GM18505 (cell line): ENCODE data around the gene CD68.
A peak's percentile ranks its signal among the peaks of the same experiment; 100 is the strongest.

Experiments
- ATAC-seq: cut with Tn5 transposase; IDR thresholded peaks from one replicate; pipeline ENCODE4 v1.9.1; 2021; ENCODE audit not compliant: unreplicated experiment
- POLR2A ChIP-seq: IDR thresholded peaks from 4 replicates; pipeline ENCODE4 v1.6.1; 2011; ENCODE audit warnings: borderline replicate concordance; ENCODE audit not compliant: insufficient read depth, insufficient read length; ENCODE audit errors: extremely low read depth

Gene CD68, protein sequence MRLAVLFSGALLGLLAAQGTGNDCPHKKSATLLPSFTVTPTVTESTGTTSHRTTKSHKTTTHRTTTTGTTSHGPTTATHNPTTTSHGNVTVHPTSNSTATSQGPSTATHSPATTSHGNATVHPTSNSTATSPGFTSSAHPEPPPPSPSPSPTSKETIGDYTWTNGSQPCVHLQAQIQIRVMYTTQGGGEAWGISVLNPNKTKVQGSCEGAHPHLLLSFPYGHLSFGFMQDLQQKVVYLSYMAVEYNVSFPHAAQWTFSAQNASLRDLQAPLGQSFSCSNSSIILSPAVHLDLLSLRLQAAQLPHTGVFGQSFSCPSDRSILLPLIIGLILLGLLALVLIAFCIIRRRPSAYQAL

DNA sequence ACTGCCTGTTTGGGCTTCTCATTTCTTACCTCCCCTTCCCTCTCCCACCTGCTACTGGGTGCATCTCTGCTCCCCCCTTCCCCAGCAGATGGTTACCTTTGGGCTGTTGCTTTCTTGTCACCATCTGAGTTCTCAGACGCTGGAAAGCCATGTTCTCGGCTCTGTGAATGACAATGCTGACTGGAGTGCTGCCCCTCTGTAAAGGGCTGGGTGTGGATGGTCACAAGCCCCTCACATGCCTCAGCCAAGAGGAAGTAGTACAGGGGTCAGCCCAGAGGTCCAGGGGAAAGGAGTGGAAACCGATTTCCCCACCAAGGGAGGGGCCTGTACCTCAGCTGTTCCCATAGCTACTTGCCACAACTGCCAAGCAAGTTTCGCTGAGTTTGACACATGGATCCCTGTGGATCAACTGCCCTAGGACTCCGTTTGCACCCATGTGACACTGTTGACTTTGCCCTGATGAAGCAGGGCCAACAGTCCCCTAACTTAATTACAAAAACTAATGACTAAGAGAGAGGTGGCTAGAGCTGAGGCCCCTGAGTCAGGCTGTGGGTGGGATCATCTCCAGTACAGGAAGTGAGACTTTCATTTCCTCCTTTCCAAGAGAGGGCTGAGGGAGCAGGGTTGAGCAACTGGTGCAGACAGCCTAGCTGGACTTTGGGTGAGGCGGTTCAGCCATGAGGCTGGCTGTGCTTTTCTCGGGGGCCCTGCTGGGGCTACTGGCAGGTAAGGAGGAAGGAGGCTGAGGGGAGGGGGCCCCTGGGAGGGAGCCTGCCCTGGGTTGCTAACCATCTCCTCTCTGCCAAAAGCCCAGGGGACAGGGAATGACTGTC lies at the start of gene CD68:
TSS of gene CD68 (plus strand) at position 638 of the 833 bp plus-strand sequence. CDS start at position 678, 40 bp downstream.
- ATAC-seq, result peak; percentile 39
- TF ChIP-seq POLR2A, result peak; percentile 78

DNA sequence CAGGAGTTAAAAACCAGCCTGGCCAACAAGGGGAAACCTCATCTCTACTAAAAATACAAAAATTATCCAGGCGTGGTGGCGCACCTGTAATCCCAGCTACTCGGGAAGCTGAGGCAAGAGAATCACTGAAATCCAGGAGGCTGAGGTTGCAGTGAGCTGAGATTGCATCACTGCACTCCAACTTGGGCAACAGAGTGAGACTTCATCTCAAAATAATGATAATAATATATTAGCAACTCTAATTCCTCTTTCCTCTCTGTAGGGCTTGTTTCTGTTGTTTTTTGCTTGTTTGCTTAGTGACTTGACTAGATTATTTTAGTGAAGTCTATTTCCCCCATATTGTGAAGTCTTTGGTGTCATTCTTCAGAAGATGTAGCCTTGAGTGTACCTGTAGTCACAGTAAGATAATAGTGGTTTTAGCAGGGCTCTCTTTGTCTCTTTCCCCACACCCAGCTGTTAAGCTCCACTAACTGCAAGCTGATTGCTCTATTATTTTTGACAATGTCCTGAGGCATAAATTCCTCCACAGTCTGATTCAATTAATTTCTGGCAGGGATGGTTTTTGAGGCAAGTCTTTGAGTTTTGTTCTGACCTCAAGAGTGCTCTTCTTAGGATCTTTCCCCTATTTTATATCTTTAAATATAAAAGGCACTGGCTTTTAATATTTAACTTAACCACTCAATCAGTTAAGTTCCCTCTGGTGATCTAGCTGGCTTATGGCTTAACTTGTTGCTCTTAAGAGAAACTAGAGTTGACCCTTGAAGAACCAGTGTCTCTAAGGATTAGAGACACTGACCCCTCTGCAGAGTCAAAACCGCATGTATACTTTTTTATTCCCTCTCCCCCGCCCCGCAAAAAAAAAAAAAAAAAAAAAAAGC lies 49.2 kb upstream of the CD68 start:
- no peak for ATAC-seq

DNA sequence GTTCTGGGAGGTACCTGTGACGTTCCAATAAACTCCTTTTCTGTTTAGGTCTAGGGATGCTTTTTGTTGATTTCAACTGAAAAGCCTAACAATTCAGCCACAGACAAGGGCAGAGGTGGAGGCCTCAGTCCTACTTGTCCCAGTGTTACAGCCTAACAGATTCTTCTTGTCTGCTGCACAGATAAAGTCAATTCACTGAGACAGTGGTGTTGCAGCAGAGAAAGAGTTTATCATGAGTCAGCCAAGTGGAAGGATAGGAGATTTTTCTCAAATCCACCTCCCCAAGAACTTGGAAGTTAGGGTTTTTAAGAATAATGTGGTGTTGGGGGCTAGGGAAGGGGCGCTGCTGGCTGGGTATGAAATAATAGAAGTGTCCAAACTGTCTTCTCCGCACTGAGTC lies 41.4 kb upstream of the CD68 start:
- no peak for TF ChIP-seq POLR2A

More for the DNA sequence above, 49.2 kb upstream of the CD68 start:
- TF ChIP-seq POLR2A, result no peak

DNA sequence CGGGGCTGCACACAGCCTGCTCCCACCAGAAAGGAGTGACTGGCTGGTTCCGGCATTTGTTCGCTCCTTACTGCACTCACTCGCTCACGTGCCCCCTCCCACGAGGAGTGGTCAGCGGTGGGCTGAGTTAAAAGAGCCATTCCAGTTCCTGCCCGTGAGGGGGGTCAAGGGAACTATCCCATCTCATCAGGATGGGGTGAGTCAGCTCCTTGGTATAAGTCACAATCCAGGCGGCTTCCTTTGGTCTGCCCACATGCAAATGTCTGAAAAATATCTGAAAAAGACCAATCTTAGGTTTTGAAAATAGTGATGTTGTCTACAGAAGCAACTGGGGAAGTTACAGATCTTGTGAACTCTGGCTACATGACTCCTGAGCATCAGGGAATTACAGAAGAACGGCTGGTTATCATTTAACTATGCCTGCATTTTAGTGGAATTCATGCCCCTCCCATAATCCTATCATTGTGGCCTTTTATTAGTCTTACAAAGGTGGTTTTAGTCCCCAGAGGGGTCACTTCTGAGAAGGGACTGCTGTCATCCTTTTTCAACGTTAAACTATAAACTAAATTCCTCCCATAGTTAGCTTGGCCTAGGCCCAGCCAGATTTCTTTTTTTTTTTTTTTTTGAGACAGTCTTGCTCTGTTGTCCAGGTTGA lies 40.4 kb upstream of the CD68 start:
- no peak for TF ChIP-seq POLR2A
- no peak for ATAC-seq

More for the DNA sequence above, 41.4 kb upstream of the CD68 start:
- ATAC-seq, result no peak

DNA sequence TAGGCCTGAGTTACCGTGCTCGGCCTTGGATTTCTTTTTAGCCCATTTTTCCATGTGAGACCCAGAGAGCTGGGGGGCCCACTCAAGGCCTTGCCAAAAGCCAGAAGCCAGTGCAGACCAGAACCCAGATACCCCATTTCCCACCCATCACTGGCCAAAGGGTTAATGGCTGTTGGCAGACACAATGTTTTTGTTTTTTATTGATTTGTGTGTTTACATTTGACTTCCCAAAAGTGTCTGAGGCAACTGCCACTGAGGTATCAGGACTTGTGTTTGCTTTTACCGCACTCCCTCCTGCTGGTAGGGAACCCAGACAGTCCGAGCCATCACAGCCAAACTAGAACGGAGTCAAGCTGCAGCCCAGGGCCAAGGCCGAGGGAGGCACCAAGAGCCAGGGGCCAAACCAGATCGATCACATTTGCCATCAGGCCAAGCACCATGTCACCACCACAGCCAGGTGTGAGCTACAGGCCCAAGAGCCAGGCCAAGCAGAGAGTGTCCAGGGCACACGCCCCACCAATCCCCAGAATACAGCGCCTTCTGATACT lies 38.3 kb upstream of the CD68 start:
- no peak for ATAC-seq
- no peak for TF ChIP-seq POLR2A

DNA sequence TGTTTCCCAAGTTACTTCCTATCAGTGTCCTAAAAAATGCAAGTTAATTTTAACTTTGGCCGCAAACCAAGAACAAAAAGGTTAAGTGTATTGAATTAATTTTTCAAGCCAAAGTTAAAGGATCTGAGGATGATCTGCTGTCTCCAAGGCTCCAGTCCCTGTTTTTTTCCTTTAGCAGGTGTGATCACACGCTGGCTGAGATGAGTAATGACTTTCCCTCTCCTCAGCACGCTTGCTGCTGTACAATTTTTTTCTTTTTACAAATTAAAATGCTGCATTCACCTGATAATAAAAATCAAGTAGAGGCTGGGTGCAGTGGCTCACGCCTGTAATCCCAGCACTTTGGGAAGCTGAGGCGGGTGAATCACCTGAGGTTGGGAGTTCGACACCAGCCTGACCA lies 34.5 kb upstream of the CD68 start:
- TF ChIP-seq POLR2A, result no peak
- ATAC-seq, result no peak

DNA sequence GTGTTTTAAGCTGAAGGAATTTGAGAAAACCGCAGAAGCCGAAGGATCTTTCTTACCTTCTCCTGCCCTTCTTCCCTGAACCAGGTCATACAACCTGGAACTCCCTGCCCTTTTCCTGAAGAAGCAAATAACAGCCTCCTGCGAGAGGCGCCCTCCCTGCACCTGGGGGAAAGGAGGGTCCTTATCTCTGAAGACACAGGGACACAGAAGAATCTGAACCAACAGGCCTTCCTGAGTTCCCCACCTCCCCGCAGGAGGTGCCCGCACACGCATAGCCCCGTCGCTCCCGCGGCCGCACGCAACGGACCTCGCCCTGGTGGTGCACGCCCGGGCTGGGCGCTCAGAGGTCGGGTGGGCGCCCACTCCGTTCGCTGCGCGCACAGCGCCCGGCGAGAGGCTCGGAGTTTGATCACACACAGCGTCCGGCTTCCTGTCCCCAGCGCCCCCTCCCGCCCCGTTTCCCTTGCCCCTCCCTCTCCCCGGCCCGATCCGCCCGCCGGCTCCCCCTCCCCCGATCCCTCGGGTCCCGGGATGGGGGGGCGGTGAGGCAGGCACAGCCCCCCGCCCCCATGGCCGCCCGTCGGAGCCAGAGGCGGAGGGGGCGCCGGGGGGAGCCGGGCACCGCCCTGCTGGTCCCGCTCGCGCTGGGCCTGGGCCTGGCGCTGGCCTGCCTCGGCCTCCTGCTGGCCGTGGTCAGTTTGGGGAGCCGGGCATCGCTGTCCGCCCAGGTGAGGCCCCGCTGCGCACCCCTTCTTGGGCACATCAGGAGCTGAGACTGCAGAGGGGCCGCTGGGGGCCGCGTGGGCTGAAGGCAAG lies 30.6 kb upstream of the CD68 start, which contains the start of gene TNFSF12:
TSS of gene TNFSF12 (plus strand) at position 474 of the 816 bp plus-strand sequence. CDS start at position 570, 96 bp downstream.
- no peak for ATAC-seq
- TF ChIP-seq POLR2A, result peak; percentile 61

DNA sequence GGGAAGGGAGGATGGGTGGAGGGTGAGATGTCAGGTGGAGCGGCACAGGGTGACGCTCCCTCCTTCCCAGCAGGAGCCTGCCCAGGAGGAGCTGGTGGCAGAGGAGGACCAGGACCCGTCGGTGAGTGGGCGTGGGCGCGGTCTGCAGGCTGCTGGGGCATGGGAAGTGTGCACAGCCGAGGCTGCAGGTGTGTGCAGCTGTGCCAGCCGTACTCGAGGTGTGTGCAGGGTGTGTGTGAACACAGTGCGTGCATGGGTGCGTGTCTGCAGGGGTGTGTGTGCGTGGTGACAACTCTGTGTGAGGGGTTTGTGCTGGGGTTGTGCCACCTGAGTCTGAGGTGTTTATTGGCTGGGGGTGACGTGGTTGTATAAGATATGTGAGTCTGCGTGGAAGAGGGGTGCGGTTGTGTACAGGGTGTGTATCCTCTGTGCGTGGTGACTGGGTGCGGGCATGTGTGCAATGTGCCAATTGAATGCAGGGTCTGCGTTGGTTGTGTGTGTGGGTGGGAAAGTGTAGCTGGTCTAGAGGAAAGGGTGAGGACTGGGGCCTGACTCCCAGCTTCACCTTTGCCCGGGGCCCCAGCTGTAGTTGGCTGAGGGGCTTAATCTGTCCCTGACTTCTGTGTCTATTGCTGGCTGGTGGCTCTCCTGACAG lies 29.9 kb upstream of the CD68 start:
- ATAC-seq, result no peak
- TF ChIP-seq POLR2A, result no peak

DNA sequence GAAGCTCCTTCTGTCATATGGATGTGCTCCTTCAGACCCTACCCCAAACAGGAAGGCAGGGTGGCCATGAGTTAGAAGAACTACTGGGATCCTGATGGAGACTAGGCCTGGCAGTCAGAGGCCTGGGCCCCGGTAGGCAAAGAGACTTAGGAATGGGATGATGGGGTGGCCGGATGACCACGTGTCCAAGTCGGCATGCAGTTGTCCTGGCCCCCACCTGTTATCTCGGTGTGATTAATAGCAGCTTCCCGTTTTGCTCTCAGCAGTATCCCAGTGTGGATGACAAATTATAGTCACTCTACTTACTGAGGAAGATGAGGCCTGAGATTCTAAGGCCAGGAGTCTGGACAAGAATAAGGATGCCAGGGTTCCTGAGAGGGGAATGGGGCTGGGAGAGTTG lies 29.1 kb upstream of the CD68 start:
- no peak for ATAC-seq
- no peak for TF ChIP-seq POLR2A

DNA sequence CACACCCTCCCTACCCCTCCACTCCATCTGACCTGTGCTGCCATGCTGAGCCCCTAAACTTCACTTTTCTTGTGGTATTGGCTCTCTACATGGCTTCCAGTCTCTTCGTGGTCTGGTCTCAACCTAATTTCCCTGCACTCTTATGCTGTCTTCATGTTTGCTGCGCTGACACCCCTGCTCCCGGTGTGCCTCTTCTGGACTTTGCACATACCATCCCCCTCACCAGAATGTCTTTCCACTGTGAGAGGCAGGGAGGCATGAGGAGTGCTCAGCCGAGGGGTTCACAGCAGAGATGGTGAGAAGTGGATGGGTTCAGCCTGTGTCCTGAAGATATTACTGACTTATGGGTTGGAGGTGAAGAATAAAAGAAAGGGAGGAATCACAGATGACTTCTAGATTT lies 28.0 kb upstream of the CD68 start:
- ATAC-seq, result no peak
- TF ChIP-seq POLR2A, result no peak

DNA sequence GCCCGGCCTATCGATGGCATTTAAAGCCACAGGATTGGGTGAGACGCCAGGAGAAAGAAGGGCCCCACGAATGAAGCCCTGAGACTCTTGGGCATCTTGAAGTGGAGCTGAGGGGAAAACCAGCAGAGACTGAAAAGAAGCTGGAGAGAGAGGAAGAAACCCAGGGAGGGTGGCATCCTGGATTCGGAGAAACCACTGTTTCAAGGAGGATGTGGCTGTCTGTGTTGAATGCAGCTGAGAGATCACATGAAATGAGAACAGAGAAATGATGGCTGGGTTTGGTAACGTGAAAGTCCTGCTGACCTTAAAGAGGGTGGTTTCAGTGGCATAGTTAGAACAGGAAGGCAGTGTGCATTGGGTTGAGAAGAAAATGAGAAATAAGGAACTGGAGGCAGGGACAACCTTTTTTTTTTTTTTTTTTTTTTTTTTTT lies 26.8 kb upstream of the CD68 start:
- TF ChIP-seq POLR2A, result no peak
- ATAC-seq, result peak; percentile 48
